K562 (cell line): ENCODE data around the gene AADAC. TPM values are rescaled to one million over a fixed set of nuclear protein-coding genes. Genes with fewer than 3 reads are reported as not detected.

Source experiments
- ARID3A ChIP-seq: IDR thresholded peaks from 2 replicates; pipeline ENCODE4 v1.6.1; 2012; ENCODE audit warnings: low read depth, low read length, improper control_type of control experiment, borderline replicate concordance
- CBX8 ChIP-seq: fragments of 200-600 bp; sonication (generic); IDR thresholded peaks from 2 replicates; pipeline ENCODE4 v1.6.1; 2012; ENCODE audit warnings: borderline replicate concordance, mixed run types, low read depth, mild to moderate bottlenecking, moderate library complexity, mixed read lengths, low read length, control low read depth, inconsistent platforms; ENCODE audit not compliant: poor library complexity, severe bottlenecking; ENCODE audit errors: extremely low read depth
- CHD7 ChIP-seq: fragments of 200-600 bp; sonication (generic); IDR thresholded peaks from one replicate; pipeline ENCODE4 v1.6.1; 2012; ENCODE audit warnings: mild to moderate bottlenecking, low read depth, low read length, inconsistent platforms
- E2F6 ChIP-seq, 2 experiments: IDR thresholded peaks; 2 replicates each; pipeline ENCODE4 v1.6.1; 2011; ENCODE audit warnings: borderline replicate concordance in 1 of 2, control low read depth in 1 of 2, low read depth in 1 of 2, low read length in 1 of 2, mild to moderate bottlenecking in 1 of 2, mixed read lengths in 1 of 2, moderate library complexity in 1 of 2; ENCODE audit not compliant: insufficient read depth in 1 of 2, insufficient read length in 1 of 2, poor library complexity in 1 of 2, severe bottlenecking in 1 of 2; ENCODE audit errors: extremely low read depth in 1 of 2
- HDAC1 ChIP-seq, 2 experiments: fragments of 450-650 bp; IDR thresholded peaks; 2 replicates each; pipeline ENCODE4 v1.6.1; 2016 to 2017; ENCODE audit warnings: inconsistent platforms in 1 of 2, mild to moderate bottlenecking in 1 of 2, moderate library complexity in 1 of 2
- NR2C1 ChIP-seq, 2 experiments: fragments of 450-650 bp; IDR thresholded peaks; 2 replicates each; pipeline ENCODE4 v1.6.1; 2017; ENCODE audit warnings: mild to moderate bottlenecking in 2 of 2, antibody characterized with exemption in 1 of 2, inconsistent platforms in 1 of 2, missing compliant biosample characterization in 1 of 2, missing genetic modification characterization in 1 of 2
- PTTG1 ChIP-seq: fragments of 450-650 bp; IDR thresholded peaks from 2 replicates; pipeline ENCODE4 v1.6.1; 2016; ENCODE audit warnings: low read depth, mild to moderate bottlenecking, missing genetic modification characterization, missing compliant biosample characterization
- RFX5 ChIP-seq: IDR thresholded peaks from 2 replicates; pipeline ENCODE4 v1.6.1; 2011; ENCODE audit warnings: low read depth, mild to moderate bottlenecking, improper control_type of control experiment, low read length
- ZNF77 ChIP-seq: fragments of 250-450 bp; sonication (Bioruptor Pico); IDR thresholded peaks from 2 replicates; pipeline ENCODE4 v1.5.0; 2020
- polyA plus RNA-seq, 8 experiments: library from polyadenylated mRNA; depleted of rRNA in 4 of 8; stranded (reverse) in 5 of 8; unstranded in 3 of 8; fragments of >200 nt; fragmentation: Nextera tagmentation in 2 of 8; fragmentation: Illumina TruSeq in 1 of 8; extraction: Ambion mirVana in 2 of 8; extraction: Trizol in 1 of 8; gene quantifications; 2 replicates each; pipeline versions ENCODE4 v1.2.1 to v1.2.3, GENCODE V29; 2011 to 2014; ENCODE audit warnings: inconsistent platforms in 1 of 8, missing spikeins in 1 of 8
- total RNA-seq, 7 experiments: library from RNA; depleted of rRNA in 6 of 7; stranded (reverse); fragments of >200 nt in 6 of 7; fragmentation: Illumina TruSeq in 2 of 7; extraction: Trizol in 2 of 7; gene quantifications; 2 replicates each; pipeline versions ENCODE4 v1.2.1 to v1.2.3, GENCODE V29; 2011 to 2021; ENCODE audit warnings: low replicate concordance in 1 of 7
- TF ChIP-seq, protein P1 (sequence below): fragments of 250-450 bp; sonication (Bioruptor Pico); IDR thresholded peaks from 2 replicates; pipeline ENCODE4 v1.8.0; 2022; ENCODE audit warnings: moderate library complexity, mild to moderate bottlenecking, inconsistent platforms

Gene AADAC
- total and polyA plus RNA-seq, 9 of the 15 experiments (the other 6 are each of a cell fraction or from before 2014, with no cell fraction given) = 0.47 TPM; not detected in 8

- TF ChIP-seq, protein P1, sequence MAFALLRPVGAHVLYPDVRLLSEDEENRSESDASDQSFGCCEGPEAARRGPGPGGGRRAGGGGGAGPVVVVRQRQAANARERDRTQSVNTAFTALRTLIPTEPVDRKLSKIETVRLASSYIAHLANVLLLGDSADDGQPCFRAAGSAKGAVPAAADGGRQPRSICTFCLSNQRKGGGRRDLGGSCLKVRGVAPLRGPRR (CRISPR knock-in tag) = no peak
- no peak for TF ChIP-seq ZNF77
- no peak for TF ChIP-seq NR2C1 (IDR thresholded peaks at IDR 0.05)
- peak; percentile 35; the same call in 1 of the 2 replicates for TF ChIP-seq NR2C1 (tag; IDR thresholded peaks at IDR 0.05)
- no peak for TF ChIP-seq CBX8
- no peak for TF ChIP-seq PTTG1 (tag)
- TF ChIP-seq RFX5 = no peak
- peak; percentile 42 to 52 for TF ChIP-seq E2F6 (IDR thresholded peaks at IDR 0.05; ENCODE audit: borderline replicate concordance in 1 of 2, extremely low read depth in 1 of 2, insufficient read depth in 1 of 2, insufficient read length in 1 of 2, low read depth in 1 of 2, low read length in 1 of 2, poor library complexity in 1 of 2, severe bottlenecking in 1 of 2)
- no peak for TF ChIP-seq ARID3A
- no peak for TF ChIP-seq CHD7
- TF ChIP-seq HDAC1 (IDR thresholded peaks at IDR 0.05) = no peak
Measured at GRCh38 chr3:151871639-151872468, 57.9 kb downstream of the AADAC start (continued).
